Neuronal stem cell (in vitro differentiated cells): ENCODE results near the gene GASK1B.

Experiments
- DNase-seq: peaks from one replicate; pipeline ENCODE4 v3.0.0-alpha.2; 2013; ENCODE audit warnings: low spot score
- H2AFZ ChIP-seq: one replicate; pipeline ENCODE4 v1.6.1; 2013; ENCODE audit warnings: mild to moderate bottlenecking, low read length, inconsistent platforms
- H2AK5ac ChIP-seq: 2 replicates; pipeline ENCODE4 v1.6.1; 2013; ENCODE audit warnings: low read depth, mild to moderate bottlenecking, inconsistent platforms, low read length, moderate library complexity, mixed read lengths
- H2BK120ac ChIP-seq: 2 replicates; pipeline ENCODE4 v1.6.1; 2013; ENCODE audit warnings: low read depth, mild to moderate bottlenecking, inconsistent platforms, low read length, moderate library complexity, mixed read lengths
- H2BK12ac ChIP-seq: one replicate; pipeline ENCODE4 v1.6.1; 2013; ENCODE audit warnings: low read length, inconsistent platforms
- H2BK15ac ChIP-seq: 2 replicates; pipeline ENCODE4 v1.6.1; 2013; ENCODE audit warnings: mild to moderate bottlenecking, low read length, inconsistent platforms, mixed read lengths
- H2BK5ac ChIP-seq: one replicate; pipeline ENCODE4 v1.6.1; 2013; ENCODE audit warnings: inconsistent platforms, mild to moderate bottlenecking, low read length, moderate library complexity
- H3K14ac ChIP-seq: one replicate; pipeline ENCODE4 v1.6.1; 2013; ENCODE audit warnings: low read length, inconsistent platforms
- H3K18ac ChIP-seq: 2 replicates; pipeline ENCODE4 v1.6.1; 2013; ENCODE audit warnings: low read length, inconsistent platforms
- H3K23ac ChIP-seq: 2 replicates; pipeline ENCODE4 v1.6.1; 2013; ENCODE audit warnings: low read depth, mild to moderate bottlenecking, mixed read lengths, low read length, inconsistent platforms; ENCODE audit not compliant: poor library complexity
- H3K27ac ChIP-seq: replicated peaks from 3 replicates; pipeline ENCODE4 v1.5.1; 2013; ENCODE audit warnings: low read length, inconsistent platforms
- H3K27me3 ChIP-seq, 3 experiments: 2 replicates each; pipeline ENCODE4 v1.6.1; 2013; ENCODE audit warnings: low read length in 3 of 3, mild to moderate bottlenecking in 2 of 3, inconsistent platforms in 1 of 3, low read depth in 1 of 3, mixed read lengths in 1 of 3, moderate library complexity in 1 of 3; ENCODE audit not compliant: control insufficient read depth in 3 of 3, insufficient read depth in 3 of 3
- H3K36me3 ChIP-seq, 2 donors: replicated peaks in 1 of 2; 2 replicates each; pipeline ENCODE4 v1.6.1; 2013; ENCODE audit warnings: low read length in 2 of 2; ENCODE audit not compliant: control insufficient read depth in 2 of 2, insufficient read depth in 2 of 2
- H3K4ac ChIP-seq: 2 replicates; pipeline ENCODE4 v1.6.1; 2013; ENCODE audit warnings: inconsistent platforms, mild to moderate bottlenecking, low read length, moderate library complexity
- H3K4me1 ChIP-seq, 2 donors: 1 replicate in 1 of 2; 2 replicates in 1 of 2; pipeline ENCODE4 v1.6.1; 2013; ENCODE audit warnings: low read length in 2 of 2, low read depth in 1 of 2; ENCODE audit not compliant: control insufficient read depth in 2 of 2, insufficient read depth in 1 of 2
- H3K4me2 ChIP-seq: one replicate; pipeline ENCODE4 v1.6.1; 2013; ENCODE audit warnings: mild to moderate bottlenecking, low read length, inconsistent platforms; ENCODE audit not compliant: insufficient read depth, poor library complexity, severe bottlenecking
- H3K4me3 ChIP-seq, 2 donors: 2 replicates each; pipeline ENCODE4 v1.5.1; 2013; ENCODE audit warnings: low read length in 2 of 2, mild to moderate bottlenecking in 2 of 2, inconsistent platforms in 1 of 2, moderate library complexity in 1 of 2
- H3K79me1 ChIP-seq: one replicate; pipeline ENCODE4 v1.6.1; 2013; ENCODE audit warnings: low read depth, mild to moderate bottlenecking, inconsistent platforms, low read length, moderate library complexity
- H3K9ac ChIP-seq: one replicate; pipeline ENCODE4 v1.6.1; 2013; ENCODE audit warnings: mild to moderate bottlenecking, low read depth, low read length, inconsistent platforms; ENCODE audit not compliant: poor library complexity
- H3K9me3 ChIP-seq, 2 donors: replicated peaks in 1 of 2; 2 replicates each; pipeline versions ENCODE3 to v1.6.1; 2013; ENCODE audit warnings: low read length in 2 of 2, mild to moderate bottlenecking in 2 of 2, inconsistent platforms in 1 of 2, low read depth in 1 of 2, mixed read lengths in 1 of 2, moderate library complexity in 1 of 2; ENCODE audit not compliant: control insufficient read depth in 2 of 2, insufficient read depth in 1 of 2
- H4K8ac ChIP-seq: one replicate; pipeline ENCODE4 v1.6.1; 2013; ENCODE audit warnings: low read depth, mild to moderate bottlenecking, inconsistent platforms, low read length, moderate library complexity
- H4K91ac ChIP-seq: one replicate; pipeline ENCODE4 v1.6.1; 2013; ENCODE audit warnings: low read length, low read depth, mild to moderate bottlenecking, inconsistent platforms; ENCODE audit not compliant: poor library complexity
- WGBS, 2 donors: extraction: QIAGEN DNeasy Blood & Tissue Kit; methylation state at CpG; one replicate each; pipeline ENCODE4 v1.1.7; 2013; ENCODE audit warnings: missing lambda C conversion rate in 2 of 2, mixed read lengths in 1 of 2; ENCODE audit not compliant: insufficient read length in 2 of 2, insufficient replicate concordance in 1 of 2; ENCODE audit errors: extremely low coverage in 2 of 2; 5-methylcytosine and 5-hydroxymethylcytosine counted together

GASK1B gene

GRCh38 chr4:158146736-158147135, 26.1 kb downstream of the GASK1B start:
- Histone ChIP-seq H3K4me2 (no peak overlapping the region), H3K36me3 (no peaks in the 10 kb centered on the region), H3K27ac (no peak overlapping the region), H4K8ac (no peak overlapping the region), H4K91ac (no peak overlapping the region), H3K4me3 (no peak overlapping the region), H2AFZ (no peak overlapping the region), H2BK12ac (no peak overlapping the region), H2BK120ac (no peak overlapping the region), H2AK5ac (no peak overlapping the region), H3K79me1 (no peaks in the 10 kb centered on the region), H3K27me3 (no peaks in the 10 kb centered on the region), H3K14ac (no peak overlapping the region), H3K9ac (no peak overlapping the region), H3K18ac (no peak overlapping the region), H3K4ac (no peak overlapping the region), H3K23ac (no peak overlapping the region), H2BK15ac (no peak overlapping the region), H3K9me3 (peaks cover 0 to 2% of the 10 kb centered on the region in 2 donors), H2BK5ac (no peak overlapping the region), H3K4me1 (no peaks in the 10 kb centered on the region)
- no CpG with 5 or more reads among the region's 1 CpG for WGBS, 2 donors
- no peak for DNase-seq

- no peaks in the 10 kb centered on the region for H3K9me3 ChIP-seq
- no peak overlapping the region for H2AK5ac ChIP-seq
- no peak overlapping the region for H4K91ac ChIP-seq
- H3K4ac ChIP-seq = no peak overlapping the region
- H3K79me1 ChIP-seq = no peaks in the 10 kb centered on the region
- WGBS, 2 donors = no CpG with 5 or more reads among the region's 5 CpGs
- no peak overlapping the region for H2BK120ac ChIP-seq
- no peaks in the 10 kb centered on the region for H3K36me3 ChIP-seq
- DNase-seq = no peak
- no peak overlapping the region for H3K4me2 ChIP-seq
- no peak overlapping the region for H3K18ac ChIP-seq
- H3K4me3 ChIP-seq = no peak overlapping the region
- H3K23ac ChIP-seq = no peak overlapping the region
- H3K14ac ChIP-seq = no peak overlapping the region
- H2BK5ac ChIP-seq = no peak overlapping the region
- H2AFZ ChIP-seq = no peak overlapping the region
- no peak overlapping the region for H2BK15ac ChIP-seq
- H3K9ac ChIP-seq = no peak overlapping the region
- H3K27ac ChIP-seq = no peak overlapping the region
- no peaks in the 10 kb centered on the region for H3K4me1 ChIP-seq
- H4K8ac ChIP-seq = no peak overlapping the region
- H3K27me3 ChIP-seq = no peaks in the 10 kb centered on the region
- H2BK12ac ChIP-seq = no peak overlapping the region
Observed at GRCh38 chr4:158139086-158139485, 33.7 kb downstream of the GASK1B start.

- H4K8ac ChIP-seq = no peak overlapping the region
- no peak overlapping the region for H4K91ac ChIP-seq
- DNase-seq = no peak
- H2BK5ac ChIP-seq = no peak overlapping the region
- no peak overlapping the region for H3K18ac ChIP-seq
- H3K4ac ChIP-seq = no peak overlapping the region
- no peak overlapping the region for H2BK12ac ChIP-seq
- no CpG with 5 or more reads among the region's 2 CpGs for WGBS, 2 donors
- no peak overlapping the region for H3K4me2 ChIP-seq
- no peaks in the 10 kb centered on the region for H3K79me1 ChIP-seq
- no peaks in the 10 kb centered on the region for H3K4me1 ChIP-seq
- no peaks in the 10 kb centered on the region for H3K36me3 ChIP-seq
- no peak overlapping the region for H3K4me3 ChIP-seq
- H3K27ac ChIP-seq = no peak overlapping the region
- no peaks in the 10 kb centered on the region for H3K9me3 ChIP-seq
- no peak overlapping the region for H2BK120ac ChIP-seq
- no peak overlapping the region for H3K23ac ChIP-seq
- no peaks in the 10 kb centered on the region for H3K27me3 ChIP-seq
- H2AFZ ChIP-seq = no peak overlapping the region
- H3K14ac ChIP-seq = no peak overlapping the region
- no peak overlapping the region for H2AK5ac ChIP-seq
- H3K9ac ChIP-seq = no peak overlapping the region
- no peak overlapping the region for H2BK15ac ChIP-seq
Observed at GRCh38 chr4:158134222-158134621, 38.6 kb downstream of the GASK1B start.

GRCh38 chr4:158133551-158133950, 39.3 kb downstream of the GASK1B start:
- H2BK12ac ChIP-seq = no peak overlapping the region
- no peak overlapping the region for H4K91ac ChIP-seq
- no peak overlapping the region for H2AFZ ChIP-seq
- H3K79me1 ChIP-seq = no peaks in the 10 kb centered on the region
- H3K14ac ChIP-seq = no peak overlapping the region
- no peaks in the 10 kb centered on the region for H3K27me3 ChIP-seq
- no peak overlapping the region for H3K4me2 ChIP-seq
- no peak overlapping the region for H2AK5ac ChIP-seq
- H2BK15ac ChIP-seq = no peak overlapping the region
- no peak overlapping the region for H2BK120ac ChIP-seq
- H3K4ac ChIP-seq = no peak overlapping the region
- H2BK5ac ChIP-seq = no peak overlapping the region
- H3K18ac ChIP-seq = no peak overlapping the region
- no CpG with 5 or more reads among the region's 4 CpGs for WGBS, 2 donors
- H3K9ac ChIP-seq = no peak overlapping the region
- no peak overlapping the region for H3K27ac ChIP-seq
- no peak overlapping the region for H3K23ac ChIP-seq
- H3K36me3 ChIP-seq = no peaks in the 10 kb centered on the region
- DNase-seq = no peak
- no peaks in the 10 kb centered on the region for H3K9me3 ChIP-seq
- no peaks in the 10 kb centered on the region for H3K4me1 ChIP-seq
- no peak overlapping the region for H4K8ac ChIP-seq
- H3K4me3 ChIP-seq = no peak overlapping the region
